ENCODE measurements around the gene TMEM150B.

DNA sequence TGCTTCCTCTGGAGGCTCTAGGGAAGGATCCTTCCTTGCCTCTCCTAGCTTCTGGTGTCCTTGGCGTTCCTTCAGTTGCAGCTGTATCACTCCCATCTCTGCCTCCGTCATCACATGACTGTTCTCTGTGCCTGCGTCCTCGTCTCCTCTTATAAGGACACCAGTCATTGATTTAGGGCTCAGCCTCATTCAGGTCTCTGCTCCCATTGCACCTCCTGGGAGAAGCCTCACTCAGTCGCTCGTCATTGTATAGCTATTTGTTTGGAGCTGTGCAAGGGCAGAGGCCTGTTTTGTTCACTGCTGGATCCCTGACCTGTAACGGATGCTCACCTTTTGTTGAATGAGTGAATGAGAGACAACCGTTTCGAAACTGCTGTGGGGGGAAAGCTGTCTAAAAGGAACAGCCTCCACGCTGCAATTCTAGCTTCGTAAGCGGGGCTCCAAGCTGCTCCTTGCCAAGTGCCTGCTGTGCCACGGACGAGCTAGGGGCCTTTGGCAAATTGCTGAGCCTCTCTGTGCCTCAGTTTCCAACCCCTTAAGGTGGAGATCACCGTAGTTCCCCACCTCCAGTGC is 24.2 kb downstream of the TMEM150B start:
- TF ChIP-seq, protein P1, sequence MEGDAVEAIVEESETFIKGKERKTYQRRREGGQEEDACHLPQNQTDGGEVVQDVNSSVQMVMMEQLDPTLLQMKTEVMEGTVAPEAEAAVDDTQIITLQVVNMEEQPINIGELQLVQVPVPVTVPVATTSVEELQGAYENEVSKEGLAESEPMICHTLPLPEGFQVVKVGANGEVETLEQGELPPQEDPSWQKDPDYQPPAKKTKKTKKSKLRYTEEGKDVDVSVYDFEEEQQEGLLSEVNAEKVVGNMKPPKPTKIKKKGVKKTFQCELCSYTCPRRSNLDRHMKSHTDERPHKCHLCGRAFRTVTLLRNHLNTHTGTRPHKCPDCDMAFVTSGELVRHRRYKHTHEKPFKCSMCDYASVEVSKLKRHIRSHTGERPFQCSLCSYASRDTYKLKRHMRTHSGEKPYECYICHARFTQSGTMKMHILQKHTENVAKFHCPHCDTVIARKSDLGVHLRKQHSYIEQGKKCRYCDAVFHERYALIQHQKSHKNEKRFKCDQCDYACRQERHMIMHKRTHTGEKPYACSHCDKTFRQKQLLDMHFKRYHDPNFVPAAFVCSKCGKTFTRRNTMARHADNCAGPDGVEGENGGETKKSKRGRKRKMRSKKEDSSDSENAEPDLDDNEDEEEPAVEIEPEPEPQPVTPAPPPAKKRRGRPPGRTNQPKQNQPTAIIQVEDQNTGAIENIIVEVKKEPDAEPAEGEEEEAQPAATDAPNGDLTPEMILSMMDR (conservative IDR thresholded peaks at IDR 0.05; ENCODE audit: low read length) = no peak
- TF ChIP-seq EZH2phosphoT487 (IDR thresholded peaks at IDR 0.05; ENCODE audit: borderline replicate concordance, low read depth, low read length) = no peak
